ENCODE results near the gene TAF1C.

TAF1C gene

DNA sequence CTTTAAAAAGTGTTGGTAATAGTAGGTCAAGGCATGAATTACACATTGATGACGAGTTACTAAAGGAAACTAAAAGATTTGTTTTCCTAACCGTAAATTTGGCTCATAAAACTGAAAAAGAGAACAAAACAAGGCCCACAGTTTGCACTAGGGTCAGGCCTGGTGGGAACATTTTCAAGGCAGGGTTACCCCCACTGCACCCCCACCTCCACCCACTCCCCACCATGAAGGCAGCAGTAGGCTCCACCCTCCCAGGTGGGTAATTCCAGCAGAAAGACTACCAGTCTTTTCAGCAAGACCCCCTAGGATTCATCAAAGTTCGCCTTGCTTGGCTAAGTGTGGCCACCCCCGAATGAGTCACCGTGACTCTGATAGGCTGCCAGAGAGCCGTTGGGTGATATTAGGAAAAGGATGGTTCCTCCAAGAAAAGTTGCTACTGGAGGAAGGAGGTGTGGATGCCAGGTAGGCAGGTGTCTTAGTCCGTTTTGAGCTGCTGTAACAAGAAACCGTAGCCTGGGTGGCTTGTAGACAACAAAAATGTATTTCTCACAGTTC is 33.1 kb downstream of the TAF1C start:
- DNase-seq: no peak

DNA sequence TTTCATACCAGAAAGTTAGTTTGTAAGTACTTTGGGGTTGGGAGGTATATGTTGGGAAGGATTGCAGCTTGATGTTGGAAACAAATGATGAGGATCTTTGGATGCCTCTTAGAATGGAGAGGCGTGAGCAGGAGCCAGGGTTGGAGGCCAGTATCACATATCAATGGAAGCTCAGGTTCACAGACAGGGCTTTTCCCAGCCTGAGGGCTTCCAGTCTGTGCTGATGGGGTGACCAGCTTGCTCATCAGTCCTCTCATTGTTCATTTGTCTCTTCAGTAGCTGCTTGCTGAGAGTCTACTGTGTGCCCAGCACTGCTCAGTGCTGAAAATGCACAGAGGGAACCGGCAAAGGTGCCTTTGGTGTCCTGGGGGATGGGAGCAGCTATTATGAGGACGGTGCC is 35.9 kb downstream of the TAF1C start:
- no peak for DNase-seq

DNA sequence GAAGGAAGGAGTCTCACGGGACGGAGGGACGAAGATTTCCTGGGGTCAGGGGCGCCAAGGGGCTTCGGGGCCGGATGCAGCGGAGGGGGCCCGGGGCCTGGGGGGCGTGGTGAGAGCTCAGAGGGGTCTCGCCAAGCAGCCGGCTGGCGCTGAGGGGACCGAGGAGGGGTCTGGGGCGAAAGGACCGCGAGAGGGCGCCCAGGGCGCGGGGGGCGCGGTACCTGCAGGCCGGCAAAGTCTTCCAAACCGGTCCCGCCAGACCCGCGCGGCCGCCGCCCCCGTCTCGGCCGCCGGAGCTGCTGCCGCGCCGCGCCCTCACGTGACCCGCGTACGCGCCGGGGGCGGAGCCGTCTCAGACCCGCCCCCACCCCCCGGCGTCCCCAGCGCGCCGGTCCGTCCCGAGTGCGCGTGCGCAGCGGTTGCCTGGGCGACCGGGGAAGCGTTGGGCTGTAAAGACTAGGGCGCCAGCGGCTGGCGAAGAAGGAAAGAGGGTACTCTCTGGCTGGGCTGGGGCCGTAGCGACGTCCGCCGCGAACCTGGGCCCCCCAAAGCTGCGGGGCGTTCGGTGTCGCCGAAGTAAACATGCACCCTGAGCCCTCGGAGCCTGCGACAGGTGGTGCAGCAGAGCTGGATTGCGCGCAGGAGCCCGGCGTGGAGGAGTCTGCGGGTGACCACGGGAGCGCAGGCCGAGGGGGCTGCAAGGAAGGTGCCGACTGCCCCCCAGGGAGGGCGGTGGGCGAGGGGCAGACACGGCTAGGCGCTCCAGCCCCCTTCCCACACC is 41.8 kb downstream of the TAF1C start, which contains the start of the genes DNAAF1 and HSDL1:
DNAAF1 (plus strand) TSS at position 450 of the 781 bp plus-strand sequence; CDS start at position 583, 133 bp downstream.
HSDL1 (minus strand) TSS at position 319 of the 781 bp plus-strand sequence. CDS start 13,856 bp downstream, outside the sequence.
- peak; percentile 92 to 94 for DNase-seq

DNA sequence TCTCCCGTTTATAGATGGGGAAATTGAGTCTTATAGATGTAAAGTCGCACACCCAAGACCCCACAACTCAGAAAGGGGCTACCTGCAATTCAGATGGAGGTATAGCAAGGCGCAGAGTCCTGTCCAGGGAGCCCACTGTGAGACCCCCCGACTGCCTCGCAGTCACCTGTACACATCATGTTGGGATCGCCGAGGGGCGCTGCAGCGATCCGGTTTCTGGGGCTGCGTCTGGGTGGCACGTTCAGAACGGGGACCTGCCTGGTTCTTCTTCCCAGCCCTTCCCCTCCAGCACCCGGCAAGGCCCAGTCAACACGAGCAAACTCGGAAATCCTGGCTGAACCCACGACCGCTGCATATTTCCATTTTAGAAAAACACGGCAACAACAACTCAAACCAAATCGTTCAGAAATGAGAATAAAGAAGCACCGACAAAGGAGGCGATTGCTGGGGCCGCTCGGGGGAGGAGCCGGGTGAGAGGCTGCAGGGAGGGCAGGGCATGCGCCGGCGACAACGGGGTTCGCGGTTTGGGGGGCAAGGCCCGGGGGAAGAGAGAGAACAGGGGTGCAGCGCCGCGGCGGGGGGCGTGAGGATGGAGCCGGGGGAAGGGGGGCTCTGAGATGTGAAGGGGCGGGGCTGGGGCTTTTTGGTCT is 42.5 kb downstream of the TAF1C start:
- peak; percentile 34 to 39 for DNase-seq

DNA sequence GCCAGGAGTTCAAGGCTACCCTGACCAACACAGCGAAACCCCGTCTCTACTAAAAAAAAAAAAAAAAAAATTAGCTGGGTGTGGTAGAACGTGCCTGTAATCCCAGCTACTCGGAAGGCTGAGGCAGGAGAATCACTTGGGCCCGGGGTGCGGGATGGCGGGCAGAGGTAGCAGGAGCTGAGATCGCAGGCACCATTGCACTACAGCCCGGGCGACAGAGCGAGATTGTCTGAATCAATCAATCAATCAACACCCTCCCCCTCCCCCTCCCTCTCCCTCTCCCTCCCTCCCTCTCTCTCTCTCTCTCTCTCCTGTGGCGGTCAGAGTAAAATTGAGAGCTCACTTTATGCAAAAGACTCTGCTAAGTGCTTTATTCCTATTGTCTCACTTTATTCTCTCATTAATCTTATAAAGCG is 43.1 kb downstream of the TAF1C start:
- peak in 1 of 2 donors; percentile 4 for DNase-seq

DNA sequence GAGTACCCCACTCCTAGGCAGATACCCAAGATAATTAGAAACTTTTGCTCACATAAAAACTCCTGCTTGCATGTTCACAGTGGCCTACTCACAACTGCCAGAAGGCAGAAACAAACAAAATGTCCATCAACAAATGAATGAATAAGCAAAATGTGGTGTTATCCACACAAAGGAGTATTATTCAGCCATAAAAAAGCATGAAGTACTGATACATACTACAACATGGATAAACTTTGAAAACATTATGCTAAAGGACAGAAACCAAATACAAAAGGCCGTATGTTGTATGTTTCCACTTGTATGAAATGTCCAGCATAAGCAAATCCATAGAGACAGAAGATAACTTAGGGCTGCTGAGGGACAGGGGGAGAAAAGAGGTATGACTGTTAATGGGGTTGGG is 43.8 kb downstream of the TAF1C start:
- DNase-seq: no peak

DNA sequence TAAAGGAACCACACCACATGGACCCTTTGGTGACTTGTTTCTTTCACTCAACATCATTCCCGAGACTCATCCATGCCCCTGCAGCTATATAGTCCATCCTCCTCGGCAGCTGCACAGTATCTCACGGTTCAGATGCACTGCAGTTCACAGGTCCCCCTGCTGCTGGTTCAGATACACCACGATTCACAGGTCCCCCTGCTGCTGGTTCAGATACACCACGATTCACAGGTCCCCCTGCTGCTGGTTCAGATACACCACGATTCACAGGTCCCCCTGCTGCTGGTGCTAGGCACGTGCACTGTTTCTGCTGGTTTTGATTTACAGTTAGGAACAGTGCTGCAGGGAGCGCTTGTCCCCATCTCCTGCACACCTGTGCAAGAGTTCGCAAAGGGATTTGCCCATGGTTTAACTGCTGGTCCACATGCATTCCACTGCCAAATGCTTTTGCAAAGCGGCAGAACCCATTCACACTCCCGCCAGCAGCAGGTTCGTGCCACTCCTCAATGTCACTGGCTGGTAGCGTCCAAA is 45.6 kb downstream of the TAF1C start:
- DNase-seq: peak in 1 of 2 donors; percentile 7

DNA sequence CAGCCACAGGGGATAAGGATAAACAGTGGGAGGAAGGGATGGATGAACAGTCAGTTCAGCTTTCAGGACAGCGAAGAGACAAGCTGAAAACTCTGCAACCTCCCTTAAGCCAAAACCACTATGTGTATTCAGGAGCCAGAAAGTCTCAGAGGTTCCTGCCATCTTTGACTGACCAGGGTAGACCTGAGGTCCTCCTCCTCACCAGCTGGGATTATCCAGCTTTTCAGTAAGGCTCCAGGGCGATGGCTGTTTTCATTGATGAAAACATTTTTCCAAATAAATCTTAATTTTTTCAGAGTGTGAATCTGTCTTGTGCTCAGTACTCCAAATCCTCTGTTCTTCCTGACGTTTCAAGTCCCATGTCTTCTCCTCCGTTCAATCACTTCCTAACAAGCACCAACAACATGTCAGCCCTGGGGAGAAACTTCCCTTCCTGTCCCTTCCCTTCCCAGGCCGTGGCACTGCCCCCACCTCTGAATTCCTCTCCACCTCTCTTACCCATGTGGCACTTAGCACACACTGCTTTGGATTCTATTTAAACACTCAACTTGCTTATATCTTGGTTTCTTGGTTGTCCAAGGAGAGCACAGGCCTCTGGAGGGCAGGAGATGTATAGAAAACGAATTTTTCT is 47.1 kb downstream of the TAF1C start:
- no peak for DNase-seq

DNA sequence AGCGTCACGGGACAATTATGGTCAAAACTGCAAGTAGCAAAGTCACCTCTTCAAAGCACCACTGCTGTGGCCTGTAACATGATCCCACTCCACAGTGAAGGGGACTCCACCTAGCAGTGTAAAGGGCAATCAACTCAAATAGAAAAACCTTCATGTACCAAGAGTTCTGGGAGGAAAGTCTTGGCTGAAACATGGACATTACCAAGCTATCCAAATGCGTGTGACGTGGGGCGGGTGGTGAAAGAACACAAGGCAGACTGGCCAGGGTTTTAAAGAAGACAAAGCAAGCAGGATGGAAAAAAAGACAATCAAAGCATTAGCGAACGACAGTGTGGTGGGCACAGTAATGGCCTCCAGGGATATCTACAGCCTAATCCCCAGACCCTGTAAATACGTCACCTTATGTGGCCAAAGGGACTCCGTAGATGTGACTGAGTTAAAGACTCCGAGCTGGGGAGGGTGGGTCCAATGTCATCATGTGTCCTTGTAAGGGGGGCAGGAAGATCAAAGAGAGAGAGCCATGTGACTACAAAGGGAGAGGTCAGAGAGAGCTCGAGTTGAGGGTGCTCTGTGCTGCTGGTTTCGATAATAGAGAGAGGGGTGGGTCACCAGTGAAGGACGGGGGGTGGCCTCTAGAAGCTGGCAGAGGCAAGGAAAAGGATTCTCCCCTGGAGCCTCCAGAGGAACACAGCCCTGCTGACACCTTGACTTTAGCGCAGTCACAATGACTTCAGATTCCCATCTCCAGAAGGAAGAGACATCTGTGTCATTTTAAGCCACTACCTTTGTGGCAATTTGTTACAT is 47.8 kb downstream of the TAF1C start:
- DNase-seq: no peak

DNA sequence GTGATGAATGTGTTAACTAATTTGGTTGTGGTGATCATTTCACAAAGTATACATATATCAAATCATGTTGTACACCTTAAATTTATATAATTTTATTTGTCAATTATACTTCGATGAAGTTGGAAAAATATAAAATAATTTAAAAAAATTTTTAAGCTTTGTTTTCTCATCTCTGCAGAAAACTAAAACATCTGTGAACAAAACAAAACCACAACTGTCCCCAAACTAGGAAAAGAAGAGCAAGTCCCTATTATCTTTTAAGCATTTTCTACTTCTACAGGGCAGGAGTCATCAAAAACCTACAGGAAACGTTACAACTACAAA is 48.4 kb downstream of the TAF1C start:
- DNase-seq: no peak

DNA sequence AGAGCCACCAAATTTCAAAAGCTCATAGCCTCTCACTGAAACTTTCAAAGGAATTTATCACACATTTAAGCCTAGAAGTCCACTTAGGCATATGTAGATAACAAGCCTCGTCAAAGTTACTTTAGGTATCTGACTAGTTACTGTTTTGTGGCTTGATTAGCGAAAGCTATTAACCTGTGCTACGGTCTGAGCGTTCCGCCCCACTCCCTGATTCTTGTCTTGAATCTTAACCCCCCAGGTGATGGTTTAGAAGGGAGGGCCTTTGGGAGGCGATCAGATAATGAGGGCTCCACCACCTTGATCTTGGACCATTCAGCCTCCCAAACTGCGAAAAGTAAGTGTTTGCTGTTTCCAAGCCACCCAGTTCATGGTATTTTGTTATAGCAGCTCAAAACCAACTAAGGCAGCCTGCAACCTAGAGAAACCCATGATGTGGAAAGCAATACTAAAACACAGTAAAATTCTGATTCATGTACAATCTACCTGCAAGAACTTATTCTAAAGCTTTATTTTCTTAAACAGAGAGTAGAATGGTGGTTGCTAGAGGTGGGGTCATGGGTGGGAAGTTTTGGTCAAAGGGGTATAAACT is 49.0 kb downstream of the TAF1C start:
- DNase-seq: no peak

DNA sequence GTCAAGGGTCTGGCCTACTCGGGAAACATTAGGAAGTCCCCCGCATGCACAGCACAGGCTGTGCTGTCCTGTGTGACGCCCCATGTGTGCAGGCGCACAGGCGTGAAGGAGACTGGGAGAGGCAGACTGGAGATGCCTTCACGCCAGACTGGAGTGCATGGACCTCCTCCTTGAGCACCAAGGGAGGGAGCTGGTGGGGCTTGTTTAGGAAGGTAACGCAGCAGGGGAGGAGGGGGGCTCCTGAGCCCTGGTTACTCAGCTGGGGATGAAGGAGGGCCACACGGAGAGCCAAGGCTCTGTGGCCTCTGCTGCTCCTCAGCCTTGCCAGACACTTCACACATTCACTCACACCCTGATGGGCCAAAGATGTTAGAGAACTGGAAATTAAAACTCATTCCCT is 49.6 kb downstream of the TAF1C start:
- no peak for DNase-seq

DNA sequence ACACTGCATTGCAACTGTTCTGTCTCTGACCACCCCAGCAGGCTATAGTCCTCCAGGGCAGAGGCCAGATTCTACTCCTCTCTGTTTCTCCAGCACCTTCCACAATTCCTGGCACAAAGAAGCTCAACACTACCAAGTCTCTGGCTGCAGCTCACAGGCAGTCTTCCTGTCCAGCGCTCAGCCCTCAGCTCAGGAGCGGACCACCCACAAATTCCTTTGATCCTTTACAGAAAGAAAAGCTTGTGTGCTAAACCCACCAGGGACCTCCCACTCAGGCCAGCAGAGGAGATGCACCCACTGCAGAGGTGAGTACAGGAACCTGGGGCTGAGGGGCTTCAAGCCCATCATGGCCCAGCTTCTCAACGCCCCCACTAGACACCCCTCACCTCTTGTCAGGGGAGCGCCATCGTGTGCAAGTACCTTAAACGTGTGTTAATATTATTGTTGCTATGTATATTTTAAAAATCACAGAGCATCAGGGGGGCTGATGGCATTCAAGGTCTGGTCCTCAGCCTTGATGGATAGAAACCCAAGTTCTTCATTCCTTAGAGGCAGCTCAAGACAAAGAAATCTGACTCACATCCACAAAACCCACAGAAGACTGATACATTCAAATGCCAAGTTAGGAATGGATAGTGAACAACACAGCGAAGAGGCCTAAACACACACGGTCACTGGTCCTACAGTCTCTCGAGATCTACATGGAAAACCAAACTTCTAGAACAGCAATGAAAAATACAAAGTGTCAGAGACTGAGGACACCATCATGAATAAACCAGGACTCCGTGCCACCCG is 50.3 kb downstream of the TAF1C start:
- no peak for DNase-seq

DNA sequence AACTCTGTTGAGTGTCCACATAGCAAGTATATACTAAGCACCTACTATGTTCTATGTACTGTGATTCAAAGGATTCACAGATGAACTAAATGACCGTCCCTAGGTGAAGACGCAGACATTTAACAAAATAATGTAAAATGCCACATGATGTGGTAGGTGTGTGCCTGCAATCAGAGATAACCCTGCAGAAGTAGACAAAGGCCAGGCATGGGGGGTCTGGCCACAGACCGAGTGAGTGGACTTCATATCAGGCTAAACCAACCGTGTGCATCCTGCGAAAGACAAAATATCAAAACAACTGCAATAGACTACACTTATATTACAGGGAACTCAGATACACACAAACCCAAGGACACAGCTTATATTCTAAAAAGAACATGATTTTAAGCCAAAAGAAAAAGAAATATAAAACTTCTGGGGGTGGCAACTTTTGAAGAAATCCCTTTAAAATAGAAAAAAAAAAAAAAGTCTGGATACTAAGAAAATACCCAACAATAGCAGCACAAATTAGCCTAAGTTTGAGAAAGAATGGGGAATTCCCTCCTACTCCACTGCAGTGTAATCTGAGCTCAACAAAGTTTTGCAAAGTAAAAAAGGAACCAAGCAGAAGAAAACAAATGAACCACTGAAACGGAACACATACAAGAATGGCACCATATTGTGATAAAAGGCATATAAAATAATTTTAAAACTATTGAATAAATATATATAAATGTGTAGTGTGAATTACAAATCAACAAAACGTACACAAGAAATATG is 54.2 kb downstream of the TAF1C start:
- no peak for DNase-seq

DNA sequence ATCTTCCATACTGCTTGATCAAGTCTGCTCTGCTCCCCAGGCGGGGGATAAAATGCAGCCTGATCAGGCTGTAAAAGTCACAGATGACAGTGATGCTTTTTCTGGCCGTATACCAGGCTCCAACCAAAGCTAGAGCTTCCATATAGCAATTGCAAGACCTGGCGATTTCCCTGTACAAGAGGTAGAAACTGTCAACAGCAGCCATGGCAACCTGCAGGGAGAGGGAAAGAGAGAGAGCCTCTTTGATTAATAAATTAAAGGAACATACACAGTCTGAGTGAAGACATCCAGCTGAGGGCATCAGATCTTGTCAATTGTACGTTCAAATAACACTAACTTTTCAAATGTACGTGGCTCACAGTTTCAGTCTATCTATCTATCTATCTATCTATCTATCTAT is 55.7 kb downstream of the TAF1C start:
- DNase-seq: no peak

Data from CD4-positive, alpha-beta T cell treated with Interleukin-1 beta for 1 hour (primary cell).